Uterus (tissue), 4 donors: ENCODE data around the gene AGPAT2. TPM values are rescaled to one million over a fixed set of nuclear protein-coding genes. Genes with fewer than 3 reads are reported as not detected.

Experiments used
- DNase-seq, 2 donors: peaks; one replicate each; pipeline ENCODE4 v3.0.0-alpha.2; 2019 to 2020
- H3K27ac ChIP-seq, 2 donors: fragments of 200-600 bp; sonication (generic); 1 replicate in 1 of 2; 2 replicates in 1 of 2; pipeline ENCODE4 v1.5.1; 2016 to 2018
- H3K27me3 ChIP-seq, 2 donors: fragments of 200-600 bp; sonication (generic); one replicate each; pipeline ENCODE4 v1.5.1; 2018 to 2019; ENCODE audit warnings: control low read depth in 1 of 2
- H3K36me3 ChIP-seq, 2 donors: fragments of 200-600 bp; sonication (generic); one replicate each; pipeline ENCODE4 v1.5.1; 2019; ENCODE audit warnings: control low read depth in 1 of 2
- H3K4me1 ChIP-seq, 2 donors: fragments of 200-600 bp; sonication (generic); one replicate each; pipeline ENCODE4 v1.5.1; 2018 to 2019; ENCODE audit warnings: control low read depth in 1 of 2
- H3K4me3 ChIP-seq, 2 donors: fragments of 200-600 bp; sonication (generic); 1 replicate in 1 of 2; 2 replicates in 1 of 2; pipeline ENCODE4 v1.5.1; 2018 to 2019; ENCODE audit warnings: mild to moderate bottlenecking in 1 of 2
- H3K9me3 ChIP-seq, 2 donors: fragments of 200-600 bp; sonication (generic); one replicate each; pipeline ENCODE4 v1.5.1; 2019; ENCODE audit warnings: control low read depth in 1 of 2
- CTCF ChIP-seq, 4 experiments: fragments of 200-600 bp in 2 of 4; fragments of 450-650 bp in 2 of 4; sonication (generic) in 2 of 4; IDR thresholded peaks; one replicate each; pipeline ENCODE4 v1.5.1; 2016 to 2019; ENCODE audit warnings: antibody characterized with exemption in 4 of 4, mild to moderate bottlenecking in 2 of 4, moderate library complexity in 1 of 4
- POLR2A ChIP-seq, 2 donors: fragments of 450-650 bp; IDR thresholded peaks; one replicate each; pipeline ENCODE4 v1.6.1; 2016; ENCODE audit warnings: antibody characterized with exemption in 2 of 2, mild to moderate bottlenecking in 1 of 2, moderate library complexity in 1 of 2
- intact Hi-C: fragments of 100-400 bp; cut with DNase I; formaldehyde crosslinking; loops from one replicate; pipeline ENCODE4 v1.15.1; 2023; ENCODE audit warnings: low total_unique reads
- total RNA-seq, 4 donors: library from RNA; depleted of rRNA in 3 of 4; stranded (reverse); fragments of >200 nt in 3 of 4; gene quantifications; one replicate each; pipeline versions ENCODE4 v1.1.0 to v1.2.4, GENCODE V29; 2014 to 2023
- donor health status: DM: yes; HTN: yes; CAD: no.

The AGPAT2 gene
- total RNA-seq, 4 donors from 2014 or later, result 22.7 to 45.1 (median 38.6) TPM

GRCh38 chr9:136732444-136733178, 45.4 kb upstream of the AGPAT2 start:
- Histone ChIP-seq H3K9me3 (no peaks in the 10 kb centered on the region), H3K27ac (no peak overlapping the region), H3K4me1 (no peaks in the 10 kb centered on the region), H3K4me3 (no peak overlapping the region), H3K36me3 (no peaks in the 10 kb centered on the region), H3K27me3 (no peaks in the 10 kb centered on the region)
- intact Hi-C loops, result no loop called here
- no peak for DNase-seq
- TF ChIP-seq POLR2A (IDR thresholded peaks at IDR 0.05), result no peak
- no peak for TF ChIP-seq CTCF (IDR thresholded peaks at IDR 0.05)

DNA sequence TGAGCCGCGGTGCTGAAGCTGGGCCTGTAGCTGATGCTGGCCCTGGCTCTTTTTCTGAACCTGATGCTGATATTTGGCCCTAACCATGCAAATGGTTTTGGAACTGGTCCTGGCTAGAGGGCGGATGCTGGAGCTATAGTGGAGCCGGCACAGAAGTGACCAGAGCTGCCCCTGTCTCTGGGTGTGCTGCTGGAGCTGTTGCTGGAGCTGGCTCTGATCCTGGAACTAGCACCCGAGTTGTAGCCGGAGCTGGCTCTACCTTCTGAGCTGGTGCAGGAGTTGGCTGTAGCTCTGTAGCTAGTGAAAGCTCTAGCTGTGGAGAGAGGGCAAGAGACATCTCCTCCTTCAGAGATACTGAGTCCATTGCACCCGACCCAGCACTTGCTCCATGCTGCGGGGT, 42.7 kb upstream of the AGPAT2 start:
- Histone ChIP-seq H3K36me3 (no peaks in the 10 kb centered on the region), H3K4me1 (peaks cover 0 to 13% of the 10 kb centered on the region in 2 donors), H3K27me3 (no peaks in the 10 kb centered on the region), H3K9me3 (no peaks in the 10 kb centered on the region), H3K4me3 (no peak overlapping the region), H3K27ac (no peak overlapping the region)
- TF ChIP-seq POLR2A (IDR thresholded peaks at IDR 0.05) (no peak), CTCF (IDR thresholded peaks at IDR 0.05) (no peak)
- intact Hi-C loops, result no loop called here
- no peak for DNase-seq

DNA sequence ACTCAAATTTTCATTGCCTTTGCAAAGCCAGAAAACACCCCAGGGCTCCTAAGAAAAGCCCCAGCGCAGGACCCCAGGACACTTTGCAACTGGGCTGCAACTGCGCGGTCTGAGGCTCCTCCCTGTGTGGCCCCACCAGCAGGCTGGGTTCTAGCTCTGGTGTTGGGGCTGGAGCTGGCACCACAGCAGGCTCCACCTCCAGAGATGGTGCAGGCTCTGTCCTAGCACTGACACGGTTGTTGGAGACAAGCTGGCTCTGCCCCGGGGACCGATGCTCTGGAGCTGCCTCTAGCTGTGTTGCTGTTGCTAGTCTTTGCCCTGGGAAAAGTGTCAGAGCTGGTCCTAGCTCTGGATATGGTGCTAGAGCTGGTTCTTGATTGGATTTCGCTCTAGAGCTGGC, 41.9 kb upstream of the AGPAT2 start:
- no peaks in the 10 kb centered on the region for H3K27me3 ChIP-seq
- intact Hi-C loops, result no loop called here
- H3K36me3 ChIP-seq, result no peaks in the 10 kb centered on the region
- peak overlapping the region in 1 of 2 donors; percentile 57 for H3K4me3 ChIP-seq
- no peaks in the 10 kb centered on the region for H3K9me3 ChIP-seq
- TF ChIP-seq CTCF (IDR thresholded peaks at IDR 0.05) (no peak), POLR2A (IDR thresholded peaks at IDR 0.05) (no peak)
- DNase-seq, result no peak
- H3K27ac ChIP-seq, result no peak overlapping the region
- peaks cover 0 to 13% of the 10 kb centered on the region in 2 donors for H3K4me1 ChIP-seq

DNA sequence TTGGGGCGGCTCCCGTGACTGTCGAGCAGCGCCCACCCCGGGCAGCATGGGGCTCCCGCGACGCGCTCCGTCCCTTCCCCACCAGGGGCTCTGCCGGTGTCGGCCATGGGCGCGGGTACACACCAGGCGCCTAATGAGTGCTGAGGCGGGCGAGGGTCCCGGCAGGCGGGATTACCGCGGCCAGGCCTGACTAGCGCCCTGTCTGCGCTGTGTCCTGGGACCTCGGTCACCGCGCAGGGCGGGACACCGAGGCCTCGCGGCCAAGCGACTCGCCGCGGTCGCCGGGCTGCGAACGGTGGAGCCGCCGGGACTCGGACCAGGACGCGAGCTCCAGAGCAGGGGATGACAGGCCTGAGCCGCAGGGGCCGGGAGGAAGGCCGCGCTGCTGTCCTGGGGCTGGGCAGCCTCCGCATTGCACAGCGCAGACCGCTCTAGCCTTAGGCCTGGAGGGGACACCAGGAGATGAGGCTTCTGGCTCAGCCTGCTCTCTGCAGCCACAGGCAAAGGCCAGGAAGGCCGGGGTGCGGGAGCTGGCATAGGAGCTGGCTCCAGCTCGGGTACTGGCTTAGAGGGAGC, 41.4 kb upstream of the AGPAT2 start:
- TF ChIP-seq CTCF (IDR thresholded peaks at IDR 0.05), result no peak
- TF ChIP-seq POLR2A (IDR thresholded peaks at IDR 0.05), result no peak
- Histone ChIP-seq H3K36me3 (no peaks in the 10 kb centered on the region), H3K9me3 (no peaks in the 10 kb centered on the region), H3K27ac (peak overlapping the region; percentile 41 to 48), H3K4me1 (peaks cover 0 to 13% of the 10 kb centered on the region in 2 donors), H3K27me3 (no peaks in the 10 kb centered on the region), H3K4me3 (peak overlapping the region; percentile 53 to 57)
- DNase-seq, result no peak
- intact Hi-C loops, result no loop called here

DNA sequence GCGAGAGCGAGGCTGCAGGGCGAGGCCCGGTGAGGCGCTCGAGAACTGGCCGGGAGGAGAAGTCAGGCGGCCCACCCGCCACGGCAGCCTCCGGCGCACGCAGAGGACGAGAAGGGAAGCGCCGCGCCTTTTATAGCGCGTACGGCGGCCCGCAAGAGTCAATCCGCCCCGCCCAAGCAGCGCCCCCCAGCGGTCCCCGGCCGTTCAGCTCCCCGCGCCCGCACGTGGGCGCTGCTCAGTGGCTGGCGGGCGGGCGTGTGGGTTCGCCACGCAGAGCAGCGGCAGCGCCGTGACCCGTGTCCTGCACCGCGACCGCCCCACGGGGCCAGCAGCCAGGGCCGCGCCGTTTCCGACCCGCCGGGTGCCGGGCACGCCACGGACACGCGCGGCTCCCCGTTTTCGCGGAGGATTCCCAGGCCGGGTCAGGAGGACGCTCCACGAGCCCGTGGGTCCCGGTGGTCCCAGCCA, 40.9 kb upstream of the AGPAT2 start:
- Histone ChIP-seq H3K4me3 (peak overlapping the region; percentile 53 to 57), H3K36me3 (no peaks in the 10 kb centered on the region), H3K27me3 (no peaks in the 10 kb centered on the region), H3K27ac (peak overlapping the region; percentile 41 to 51), H3K9me3 (no peaks in the 10 kb centered on the region), H3K4me1 (peaks cover 0 to 13% of the 10 kb centered on the region in 2 donors)
- peak; percentile 86 to 90 for DNase-seq
- TF ChIP-seq POLR2A (IDR thresholded peaks at IDR 0.05) (peak; percentile 89 to 98), CTCF (IDR thresholded peaks at IDR 0.05) (peak; percentile 84 to 98 (median 97))
- intact Hi-C loops, result no loop called here
